Lower lobe of right lung (tissue), 2 donors: ENCODE data around the gene PCNT. TPM values are rescaled to one million over a fixed set of nuclear protein-coding genes. Genes with fewer than 3 reads are reported as not detected.
A peak's percentile ranks its signal among the peaks of the same experiment; 100 is the strongest.

Experiments
- ATAC-seq, 2 donors: fragments of 200-7000 bp; cut with Tn5 transposase; one replicate each; pipeline ENCODE4 v1.9.1; 2020 to 2022; ENCODE audit warnings: mild to moderate bottlenecking in 2 of 2, moderate library complexity in 2 of 2
- DNase-seq: peaks from one replicate; pipeline ENCODE4 v3.0.0-alpha.2; 2020
- H3K27ac ChIP-seq: fragments of 200-600 bp; one replicate; pipeline ENCODE4 v1.8.0; 2022
- H3K27me3 ChIP-seq: fragments of 200-600 bp; one replicate; pipeline ENCODE4 v1.8.0; 2022; ENCODE audit warnings: low read depth
- H3K36me3 ChIP-seq: fragments of 200-600 bp; one replicate; pipeline ENCODE4 v1.8.0; 2022; ENCODE audit warnings: mild to moderate bottlenecking
- H3K4me1 ChIP-seq: fragments of 200-600 bp; one replicate; pipeline ENCODE4 v1.8.0; 2022
- H3K4me3 ChIP-seq: fragments of 200-600 bp; one replicate; pipeline ENCODE4 v1.8.0; 2022; ENCODE audit warnings: mild to moderate bottlenecking
- H3K9me3 ChIP-seq: fragments of 200-600 bp; one replicate; pipeline ENCODE4 v1.8.0; 2022
- intact Hi-C: fragments of 100-400 bp; cut with DNase I; formaldehyde crosslinking; loops from one replicate; pipeline ENCODE4 v1.11.0; 2022
- total RNA-seq: library from RNA; stranded (reverse); fragmentation: NEBNext Ultra II Directional; extraction: Animal tissue kit (Norgen Biotek cat#: 25700); gene quantifications from one replicate; pipeline ENCODE4 v1.2.1, GENCODE V29; 2021
- TF ChIP-seq, protein P1 (sequence below): fragments of 200-600 bp; IDR thresholded peaks from one replicate; pipeline ENCODE4 v1.8.0; 2022; ENCODE audit warnings: antibody characterized with exemption, mild to moderate bottlenecking
- donor health status: DM: no; HTN: yes; CAD: no; lungs with severe emphysema.

Gene PCNT
- total RNA-seq, 1 donor from 2014 or later: 36.5 TPM

DNA sequence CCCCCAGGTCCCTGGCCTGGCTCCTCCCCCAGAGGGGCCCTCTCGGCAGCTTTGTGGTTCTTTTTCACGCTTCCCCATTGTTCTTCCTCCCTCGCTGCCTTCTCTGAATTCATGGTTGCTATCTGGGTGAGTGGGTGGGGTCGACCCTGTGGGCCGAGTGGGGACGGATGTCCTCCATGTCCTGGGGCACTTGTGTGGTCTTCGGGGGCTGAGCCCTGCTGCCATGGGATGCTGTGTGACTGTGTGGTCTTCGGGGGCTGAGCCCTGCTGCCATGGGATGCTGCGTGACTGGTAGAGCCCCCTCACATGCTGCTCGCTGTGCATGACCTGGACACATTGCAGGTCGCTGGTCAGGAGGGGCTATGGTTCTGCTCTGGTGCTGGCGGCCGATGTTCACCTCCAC lies 113.1 kb downstream of the PCNT start:
- no peak overlapping the region for H3K27ac ChIP-seq
- H3K36me3 ChIP-seq: peaks cover 88% of the 10 kb centered on the region
- H3K9me3 ChIP-seq: no peaks in the 10 kb centered on the region
- TF ChIP-seq, protein P1, sequence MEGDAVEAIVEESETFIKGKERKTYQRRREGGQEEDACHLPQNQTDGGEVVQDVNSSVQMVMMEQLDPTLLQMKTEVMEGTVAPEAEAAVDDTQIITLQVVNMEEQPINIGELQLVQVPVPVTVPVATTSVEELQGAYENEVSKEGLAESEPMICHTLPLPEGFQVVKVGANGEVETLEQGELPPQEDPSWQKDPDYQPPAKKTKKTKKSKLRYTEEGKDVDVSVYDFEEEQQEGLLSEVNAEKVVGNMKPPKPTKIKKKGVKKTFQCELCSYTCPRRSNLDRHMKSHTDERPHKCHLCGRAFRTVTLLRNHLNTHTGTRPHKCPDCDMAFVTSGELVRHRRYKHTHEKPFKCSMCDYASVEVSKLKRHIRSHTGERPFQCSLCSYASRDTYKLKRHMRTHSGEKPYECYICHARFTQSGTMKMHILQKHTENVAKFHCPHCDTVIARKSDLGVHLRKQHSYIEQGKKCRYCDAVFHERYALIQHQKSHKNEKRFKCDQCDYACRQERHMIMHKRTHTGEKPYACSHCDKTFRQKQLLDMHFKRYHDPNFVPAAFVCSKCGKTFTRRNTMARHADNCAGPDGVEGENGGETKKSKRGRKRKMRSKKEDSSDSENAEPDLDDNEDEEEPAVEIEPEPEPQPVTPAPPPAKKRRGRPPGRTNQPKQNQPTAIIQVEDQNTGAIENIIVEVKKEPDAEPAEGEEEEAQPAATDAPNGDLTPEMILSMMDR: no peak
- ATAC-seq: no peak
- no peaks in the 10 kb centered on the region for H3K4me1 ChIP-seq
- H3K4me3 ChIP-seq: no peak overlapping the region
- peak; percentile 33 for DNase-seq
- intact Hi-C loops: no loop called here
- H3K27me3 ChIP-seq: no peaks in the 10 kb centered on the region

DNA sequence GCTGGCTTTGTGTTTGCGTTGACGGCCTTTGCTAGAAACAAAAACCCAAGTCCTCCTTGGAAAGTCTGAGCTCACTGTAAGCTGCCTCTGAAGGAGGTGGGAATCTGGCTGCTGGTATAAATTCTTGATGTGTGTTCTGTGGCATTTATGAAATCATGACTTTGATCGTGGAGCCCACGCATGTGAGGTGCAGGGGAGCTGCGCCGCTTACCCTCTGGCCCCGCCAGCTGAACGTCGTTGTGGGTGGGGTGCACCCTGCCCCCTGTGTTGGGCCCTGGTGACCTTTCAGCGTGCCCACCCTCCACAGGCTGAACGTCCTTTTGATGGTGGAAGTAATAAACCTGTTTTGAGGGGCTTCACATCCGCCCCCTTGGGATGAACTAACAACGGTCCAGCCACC lies 113.6 kb downstream of the PCNT start:
- intact Hi-C loops: no loop called here
- Histone ChIP-seq H3K27ac (no peak overlapping the region), H3K36me3 (peaks cover 88% of the 10 kb centered on the region), H3K27me3 (no peaks in the 10 kb centered on the region), H3K4me3 (no peak overlapping the region), H3K4me1 (no peaks in the 10 kb centered on the region), H3K9me3 (no peaks in the 10 kb centered on the region)
- ATAC-seq: no peak
- TF ChIP-seq, protein P1: no peak
- peak; percentile 20 for DNase-seq

DNA sequence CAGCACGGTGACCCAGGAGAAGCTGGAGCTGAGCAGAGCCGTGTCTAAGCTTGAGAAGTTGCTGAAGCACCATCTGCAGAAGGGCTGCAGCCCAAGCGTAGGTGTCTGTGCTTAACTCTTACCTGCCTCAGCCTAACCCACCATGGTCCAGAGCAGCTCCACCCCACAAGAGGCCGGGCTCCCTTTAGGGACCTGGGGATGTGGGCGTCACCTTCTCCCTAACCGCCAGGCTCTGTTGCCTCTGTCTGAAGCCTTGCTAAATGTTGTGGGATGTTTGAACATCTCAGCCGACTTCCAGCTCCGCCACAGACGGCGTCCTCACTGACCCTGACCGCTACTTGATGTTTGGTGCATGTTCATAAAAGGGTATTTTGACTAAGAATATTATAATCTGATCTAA lies 114.3 kb downstream of the PCNT start:
- H3K9me3 ChIP-seq: no peaks in the 10 kb centered on the region
- DNase-seq: peak; percentile 29
- intact Hi-C loops: no loop called here

DNA sequence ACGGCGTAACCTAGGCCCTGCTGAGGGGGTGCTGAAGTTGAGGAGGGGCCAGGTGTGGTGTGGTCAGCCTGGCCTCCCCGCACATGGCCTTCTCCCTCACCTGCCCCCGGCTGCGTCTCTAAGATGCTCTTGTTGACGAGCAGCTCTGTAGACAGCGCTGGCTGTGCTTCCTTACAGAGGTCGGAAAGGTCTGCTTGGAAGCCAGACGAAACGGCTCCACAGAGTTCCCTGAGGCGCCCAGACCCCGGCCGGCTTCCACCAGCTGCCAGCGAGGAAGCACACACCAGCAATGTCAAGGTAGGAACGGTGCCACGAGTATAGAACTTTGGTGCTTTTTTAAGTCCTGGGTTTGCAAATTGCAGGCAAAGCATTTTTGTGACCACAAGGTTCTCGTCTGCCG lies 116.0 kb downstream of the PCNT start:
- no peaks in the 10 kb centered on the region for H3K27me3 ChIP-seq
- peaks cover 89% of the 10 kb centered on the region for H3K36me3 ChIP-seq
- TF ChIP-seq, protein P1: no peak
- intact Hi-C loops: no loop called here
- ATAC-seq (no peak), DNase-seq (peak; percentile 25)
- no peak overlapping the region for H3K4me3 ChIP-seq
- no peaks in the 10 kb centered on the region for H3K4me1 ChIP-seq
- H3K9me3 ChIP-seq: no peaks in the 10 kb centered on the region
- H3K27ac ChIP-seq: no peak overlapping the region

More for the DNA sequence above, 114.3 kb downstream of the PCNT start:
- ATAC-seq: no peak
- no peak overlapping the region for H3K4me3 ChIP-seq
- H3K27ac ChIP-seq: no peak overlapping the region
- no peaks in the 10 kb centered on the region for H3K4me1 ChIP-seq
- H3K36me3 ChIP-seq: peaks cover 88% of the 10 kb centered on the region
- no peaks in the 10 kb centered on the region for H3K27me3 ChIP-seq
- TF ChIP-seq, protein P1: no peak

DNA sequence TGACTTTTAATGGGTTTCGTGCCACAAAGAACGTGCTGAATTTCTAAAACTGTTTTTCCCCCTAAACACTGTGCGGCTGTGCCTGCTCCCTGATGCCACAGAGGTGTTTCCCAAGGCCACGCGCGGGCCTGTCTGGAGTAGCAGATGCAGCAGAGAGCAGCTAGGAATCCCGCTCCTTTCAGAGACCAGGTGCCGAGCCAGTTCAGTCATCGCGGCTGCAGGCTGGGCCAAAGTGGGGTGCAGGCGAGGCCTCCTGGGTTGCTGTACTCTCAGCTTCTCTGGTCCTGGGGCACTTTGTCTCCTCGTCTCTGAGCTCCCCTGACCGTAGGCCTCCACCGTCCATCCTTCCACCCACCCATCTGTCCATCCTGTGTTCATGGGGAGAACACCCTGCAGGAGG lies 117.4 kb downstream of the PCNT start:
- H3K36me3 ChIP-seq: peaks cover 85% of the 10 kb centered on the region
- H3K4me1 ChIP-seq: no peaks in the 10 kb centered on the region
- no peak overlapping the region for H3K4me3 ChIP-seq
- intact Hi-C loops: no loop called here
- H3K27me3 ChIP-seq: no peaks in the 10 kb centered on the region
- H3K9me3 ChIP-seq: no peaks in the 10 kb centered on the region
- H3K27ac ChIP-seq: no peak overlapping the region
- DNase-seq: peak; percentile 31
- TF ChIP-seq, protein P1: no peak
- ATAC-seq: no peak
